K562 (cell line): Measurements from ENCODE around the gene LRP4. TPM values are rescaled to one million over a fixed set of nuclear protein-coding genes. Genes with fewer than 3 reads are reported as not detected.

Experiments
- CBX1 ChIP-seq: sonication (generic); IDR thresholded peaks from 2 replicates; pipeline ENCODE4 v1.6.1; 2016; ENCODE audit warnings: antibody characterized with exemption, low read depth, mild to moderate bottlenecking
- CREM ChIP-seq: IDR thresholded peaks from 2 replicates; pipeline ENCODE4 v1.6.1; 2014; ENCODE audit warnings: antibody characterized with exemption, low read depth
- EP400 ChIP-seq: fragments of 450-650 bp; IDR thresholded peaks from 2 replicates; pipeline ENCODE4 v1.6.1; 2017; ENCODE audit warnings: antibody characterized with exemption, mild to moderate bottlenecking, moderate library complexity
- HMG20B ChIP-seq: fragments of 250-450 bp; sonication (Bioruptor Pico); IDR thresholded peaks from 2 replicates; pipeline ENCODE4 v1.5.0; 2021; ENCODE audit warnings: mild to moderate bottlenecking
- JUN ChIP-seq, 2 experiments: sonication (generic) in 1 of 2; formaldehyde crosslinking in 1 of 2; IDR thresholded peaks; 2 replicates each; pipeline versions ENCODE4 v1.6.1 to v1.8.0; 2012 to 2022; ENCODE audit warnings: borderline replicate concordance in 2 of 2, mild to moderate bottlenecking in 2 of 2, improper control_type of control experiment in 1 of 2, low read depth in 1 of 2, low read length in 1 of 2, missing genetic modification reagents in 1 of 2
- JUNB ChIP-seq: fragments of 450-650 bp; formaldehyde crosslinking; conservative IDR thresholded peaks from 2 replicates; pipeline ENCODE4 v1.4.0; 2020; ENCODE audit warnings: mild to moderate bottlenecking
- MITF ChIP-seq: IDR thresholded peaks from 2 replicates; pipeline ENCODE4 v1.6.1; 2014; ENCODE audit warnings: antibody characterized with exemption
- MXI1 ChIP-seq: IDR thresholded peaks from 2 replicates; pipeline ENCODE4 v1.6.1; 2011; ENCODE audit warnings: low read depth, mild to moderate bottlenecking, improper control_type of control experiment, low read length
- MYC ChIP-seq, 2 experiments: fragments of 250-450 bp in 1 of 2; sonication (Bioruptor Pico) in 1 of 2; IDR thresholded peaks; 2 replicates each; pipeline versions ENCODE4 v1.5.1 to v1.6.1; 2012 to 2021; ENCODE audit warnings: low read depth in 2 of 2, borderline replicate concordance in 1 of 2, improper control_type of control experiment in 1 of 2, low read length in 1 of 2, mild to moderate bottlenecking in 1 of 2, moderate library complexity in 1 of 2
- POLR2G ChIP-seq: fragments of 200-400 bp; formaldehyde crosslinking; IDR thresholded peaks from 2 replicates; pipeline ENCODE4 v1.6.1; 2017; ENCODE audit warnings: low read depth, mild to moderate bottlenecking, antibody characterized with exemption, low read length, moderate library complexity
- REST ChIP-seq, 2 experiments: fragments of 450-650 bp; formaldehyde crosslinking in 1 of 2; IDR thresholded peaks; 2 replicates each; pipeline versions ENCODE4 v1.4.0 to v1.6.1; 2014 to 2020; ENCODE audit warnings: mild to moderate bottlenecking in 2 of 2, borderline replicate concordance in 1 of 2, low read depth in 1 of 2
- TCF7 ChIP-seq: sonication (generic); IDR thresholded peaks from 2 replicates; pipeline ENCODE4 v1.6.1; 2016; ENCODE audit warnings: antibody characterized with exemption, borderline replicate concordance
- THRB ChIP-seq: fragments of 450-650 bp; formaldehyde crosslinking; conservative IDR thresholded peaks from 2 replicates; pipeline ENCODE4 v1.4.0; 2022; ENCODE audit warnings: mild to moderate bottlenecking, missing genetic modification characterization
- ZNF57 ChIP-seq: fragments of 450-650 bp; formaldehyde crosslinking; IDR thresholded peaks from 2 replicates; pipeline ENCODE4 v1.4.0; 2020; ENCODE audit warnings: mild to moderate bottlenecking, moderate library complexity
- polyA plus RNA-seq, 8 experiments: library from polyadenylated mRNA; depleted of rRNA in 4 of 8; stranded (reverse) in 5 of 8; unstranded in 3 of 8; fragments of >200 nt; fragmentation: Nextera tagmentation in 2 of 8; fragmentation: Illumina TruSeq in 1 of 8; extraction: Ambion mirVana in 2 of 8; extraction: Trizol in 1 of 8; gene quantifications; 2 replicates each; pipeline versions ENCODE4 v1.2.1 to v1.2.3, GENCODE V29; 2011 to 2014; ENCODE audit warnings: inconsistent platforms in 1 of 8, missing spikeins in 1 of 8
- total RNA-seq, 7 experiments: library from RNA; depleted of rRNA in 6 of 7; stranded (reverse); fragments of >200 nt in 6 of 7; fragmentation: Illumina TruSeq in 2 of 7; extraction: Trizol in 2 of 7; gene quantifications; 2 replicates each; pipeline versions ENCODE4 v1.2.1 to v1.2.3, GENCODE V29; 2011 to 2021; ENCODE audit warnings: low replicate concordance in 1 of 7

The LRP4 gene
- total and polyA plus RNA-seq, 9 of the 15 experiments (the other 6 are each of a cell fraction or from before 2014, with no cell fraction given): 0.04 to 0.54 (median 0.10) TPM

- peak; percentile 81 for TF ChIP-seq JUNB (CRISPR knock-in tag)
- peak; percentile 90 for TF ChIP-seq MYC (IDR thresholded peaks at IDR 0.05; ENCODE audit: low read depth, low read length)
- TF ChIP-seq MYC (CRISPR knock-in tag; IDR thresholded peaks at IDR 0.05; ENCODE audit: borderline replicate concordance, low read depth): no peak
- TF ChIP-seq POLR2G: no peak
- TF ChIP-seq CBX1: no peak
- peak; percentile 38; the same call in 1 of the 2 replicates for TF ChIP-seq EP400
- no peak for TF ChIP-seq THRB (CRISPR knock-in tag)
- peak; percentile 88 for TF ChIP-seq JUN (IDR thresholded peaks at IDR 0.05; ENCODE audit: borderline replicate concordance, low read depth, low read length)
- TF ChIP-seq JUN (CRISPR knock-in tag; IDR thresholded peaks at IDR 0.05; ENCODE audit: borderline replicate concordance): no peak
- TF ChIP-seq CREM: peak; percentile 94
- no peak for TF ChIP-seq MXI1
- TF ChIP-seq MITF: no peak
- peak; percentile 7; the same call in 1 of the 2 replicates for TF ChIP-seq REST (IDR thresholded peaks at IDR 0.05; ENCODE audit: borderline replicate concordance)
- no peak for TF ChIP-seq REST (CRISPR knock-in tag; IDR thresholded peaks at IDR 0.05; ENCODE audit: low read depth)
- no peak for TF ChIP-seq ZNF57 (CRISPR knock-in tag)
- TF ChIP-seq TCF7: no peak
- no peak for TF ChIP-seq HMG20B
These were observed 32.1 kb downstream of the LRP4 start (continued) for GRCh38 chr11:46886211-46886610.
